HG03565 (cell line): Measurements from ENCODE around the gene TAF13.
"Not testable (repeated sequence)": the region's sequence is repeated elsewhere in the genome, so short reads cannot be mapped to it uniquely, and the experiment has no call there.

Source experiments
- ATAC-seq: cut with Tn5 transposase; IDR thresholded peaks from one replicate; pipeline ENCODE4 v1.9.1; 2021; ENCODE audit warnings: mild to moderate bottlenecking, moderate library complexity; ENCODE audit not compliant: unreplicated experiment

Gene TAF13

GRCh38 chr1:109048335-109048734 lies 27.5 kb downstream of the TAF13 start:
- ATAC-seq: no peak

GRCh38 chr1:109047339-109047738 lies 28.5 kb downstream of the TAF13 start:
- no peak for ATAC-seq

- no peak for ATAC-seq
Measured at GRCh38 chr1:109046671-109047070, 29.1 kb downstream of the TAF13 start.

GRCh38 chr1:109045595-109045994 lies 30.2 kb downstream of the TAF13 start:
- no peak for ATAC-seq

GRCh38 chr1:109041621-109042468 lies 34.0 kb downstream of the TAF13 start, which contains the start of gene WDR47:
WDR47 (minus strand) TSS chr1:109042102; CDS start chr1:109023512, 18,590 bp downstream.
- ATAC-seq: peak; percentile 93

- peak; percentile 14 for ATAC-seq
Measured at GRCh38 chr1:109040989-109041620, 34.7 kb downstream of the TAF13 start.

- no peak for ATAC-seq
Measured at GRCh38 chr1:109040627-109040988, 35.2 kb downstream of the TAF13 start.

GRCh38 chr1:109034382-109034781 lies 41.4 kb downstream of the TAF13 start:
- no peak for ATAC-seq

- not testable (repeated sequence) for ATAC-seq
Measured at GRCh38 chr1:109029493-109029892, 46.3 kb downstream of the TAF13 start.

- no peak for ATAC-seq
Measured at GRCh38 chr1:109027841-109028240, 48.0 kb downstream of the TAF13 start.

- no peak for ATAC-seq
Measured at GRCh38 chr1:109025694-109026093, 50.1 kb downstream of the TAF13 start.

- no peak for ATAC-seq
Measured at GRCh38 chr1:109024646-109025045, 51.2 kb downstream of the TAF13 start.

- no peak for ATAC-seq
Measured at GRCh38 chr1:109020693-109021257, 55.0 kb downstream of the TAF13 start.

- not testable (repeated sequence) for ATAC-seq
Measured at GRCh38 chr1:109017719-109018118, 58.1 kb downstream of the TAF13 start.

GRCh38 chr1:109017134-109017533 lies 58.7 kb downstream of the TAF13 start:
- no peak for ATAC-seq
